H1 (cell line): ENCODE results near the gene TMOD4. TPM values are rescaled to one million over a fixed set of nuclear protein-coding genes. Genes with fewer than 3 reads are reported as not detected.

Experiments used
- CTCF ChIA-PET: fragments of 300-600 bp; sonication (Branson Sonifier 250); formaldehyde crosslinking; loops from one replicate; lab custom pipeline; 2021; ENCODE audit not compliant: partially characterized antibody; lab: Charles Lee
- POLR2A ChIA-PET: fragments of 300-600 bp; sonication (Branson Sonifier 250); formaldehyde crosslinking; loops from one replicate; lab custom pipeline; 2021; ENCODE audit warnings: inconsistent platforms; ENCODE audit not compliant: partially characterized antibody; lab: Charles Lee
- DNase-seq, 2 experiments: peaks; one replicate each; pipeline versions ENCODE4 v3.0.0 to v3.0.0-alpha.2; 2010 to 2022; ENCODE audit warnings: low spot score in 2 of 2, low read depth in 1 of 2, mixed read lengths in 1 of 2
- FAIRE-seq: peaks from 2 replicates; lab custom pipeline; 2011; peaks lifted over from hg19 to GRCh38; lab: Jason Lieb, UNC
- H2AFZ ChIP-seq: 2 replicates; pipeline ENCODE4 v1.8.1; 2012; ENCODE audit warnings: low read length, inconsistent platforms
- H2AK5ac ChIP-seq: 2 replicates; pipeline ENCODE4 v1.6.1; 2013; ENCODE audit warnings: low read depth, low read length
- H2BK120ac ChIP-seq: replicated peaks from 2 replicates; pipeline ENCODE3; 2013; ENCODE audit warnings: low read depth, low read length, inconsistent platforms
- H2BK12ac ChIP-seq: 2 replicates; pipeline ENCODE4 v1.6.1; 2013; ENCODE audit warnings: low read depth, low read length
- H2BK15ac ChIP-seq: 2 replicates; pipeline ENCODE4 v1.6.1; 2013; ENCODE audit warnings: low read length
- H2BK20ac ChIP-seq: 2 replicates; pipeline ENCODE4 v1.6.1; 2013; ENCODE audit warnings: low read length
- H2BK5ac ChIP-seq: 2 replicates; pipeline ENCODE4 v1.6.1; 2013; ENCODE audit warnings: low read depth, low read length
- H3K14ac ChIP-seq: 2 replicates; pipeline ENCODE4 v1.6.1; 2013; ENCODE audit warnings: inconsistent platforms; ENCODE audit not compliant: insufficient read length
- H3K18ac ChIP-seq: 2 replicates; pipeline ENCODE4 v1.6.1; 2013; ENCODE audit warnings: low read length; ENCODE audit errors: extremely low read depth
- H3K23ac ChIP-seq: 2 replicates; pipeline ENCODE4 v1.6.1; 2013; ENCODE audit warnings: inconsistent platforms; ENCODE audit not compliant: insufficient read length
- H3K23me2 ChIP-seq: 2 replicates; pipeline ENCODE4 v1.6.1; 2013; ENCODE audit warnings: low read depth, low read length
- H3K27ac ChIP-seq: 2 replicates; pipeline ENCODE4 v1.6.1; 2011; ENCODE audit warnings: low read depth, low read length, inconsistent platforms
- H3K27me3 ChIP-seq, 4 experiments: replicated peaks in 1 of 4; 1 replicate in 1 of 4; 2 replicates in 3 of 4; pipeline versions ENCODE4 v1.6.1 to v1.8.1; 2011 to 2013; ENCODE audit warnings: low read length in 3 of 4, mild to moderate bottlenecking in 3 of 4, inconsistent platforms in 2 of 4, mixed read lengths in 2 of 4, moderate library complexity in 1 of 4; ENCODE audit not compliant: control insufficient read depth in 3 of 4, insufficient read depth in 3 of 4; ENCODE audit errors: extremely low read depth in 1 of 4
- H3K36me3 ChIP-seq, 4 experiments: 2 replicates each; pipeline versions ENCODE4 v1.6.1 to v1.8.1; 2011 to 2013; ENCODE audit warnings: mild to moderate bottlenecking in 4 of 4, low read length in 3 of 4, moderate library complexity in 2 of 4, control low read depth in 1 of 4, inconsistent platforms in 1 of 4; ENCODE audit not compliant: insufficient read depth in 4 of 4, control insufficient read depth in 2 of 4
- H3K4ac ChIP-seq: replicated peaks from 2 replicates; pipeline ENCODE3; 2013; ENCODE audit warnings: low read length, low read depth, mixed read lengths, inconsistent platforms; ENCODE audit not compliant: insufficient read length
- H3K4me1 ChIP-seq, 4 experiments: replicated peaks in 1 of 4; 1 replicate in 1 of 4; 2 replicates in 3 of 4; pipeline versions ENCODE4 v1.6.1 to v1.8.1; 2011 to 2013; ENCODE audit warnings: low read length in 3 of 4, inconsistent platforms in 2 of 4, mixed read lengths in 1 of 4; ENCODE audit not compliant: insufficient read depth in 4 of 4, control insufficient read depth in 3 of 4
- H3K4me2 ChIP-seq, 2 experiments: 2 replicates each; pipeline versions ENCODE4 v1.6.1 to v1.8.1; 2011 to 2013; ENCODE audit warnings: low read depth in 2 of 2, low read length in 2 of 2, control low read depth in 1 of 2, inconsistent platforms in 1 of 2, mild to moderate bottlenecking in 1 of 2; ENCODE audit not compliant: insufficient read depth in 1 of 2
- H3K4me3 ChIP-seq, 4 experiments: fragments of 200-600, 300-600 bp in 1 of 4; sonication (generic), shearing (Covaris generic), sonication (Bioruptor Twin) in 1 of 4; 2 replicates each; pipeline versions ENCODE4 v1.5.1 to v1.8.1; 2011 to 2016; ENCODE audit warnings: low read length in 4 of 4, low read depth in 3 of 4, control low read depth in 2 of 4, inconsistent platforms in 2 of 4, mild to moderate bottlenecking in 2 of 4, mixed read lengths in 1 of 4, moderate library complexity in 1 of 4; ENCODE audit not compliant: insufficient read depth in 2 of 4; ENCODE audit errors: extremely low read depth in 1 of 4
- H3K56ac ChIP-seq: replicated peaks from 2 replicates; pipeline ENCODE3; 2013; ENCODE audit warnings: low read depth, mild to moderate bottlenecking, mixed read lengths, low read length, inconsistent platforms; ENCODE audit not compliant: insufficient read length
- H3K79me1 ChIP-seq: 2 replicates; pipeline ENCODE4 v1.6.1; 2013; ENCODE audit warnings: low read depth, low read length, control low read depth
- H3K79me2 ChIP-seq, 2 experiments: 2 replicates each; pipeline versions ENCODE4 v1.6.1 to v1.8.1; 2012 to 2013; ENCODE audit warnings: low read length in 2 of 2, mild to moderate bottlenecking in 2 of 2, inconsistent platforms in 1 of 2; ENCODE audit not compliant: insufficient read depth in 2 of 2, control insufficient read depth in 1 of 2
- H3K9ac ChIP-seq, 4 experiments: replicated peaks in 1 of 4; 1 replicate in 1 of 4; 2 replicates in 3 of 4; pipeline versions ENCODE4 v1.6.1 to v1.8.1; 2011 to 2013; ENCODE audit warnings: low read depth in 3 of 4, low read length in 3 of 4, control low read depth in 2 of 4, mild to moderate bottlenecking in 2 of 4, moderate library complexity in 2 of 4, inconsistent platforms in 1 of 4; ENCODE audit errors: extremely low read depth in 1 of 4
- H3K9me3 ChIP-seq, 2 experiments: 2 replicates each; pipeline versions ENCODE4 v1.6.1 to v1.8.1; 2012 to 2013; ENCODE audit warnings: mild to moderate bottlenecking in 2 of 2, moderate library complexity in 2 of 2, control low read depth in 1 of 2, inconsistent platforms in 1 of 2, low read depth in 1 of 2, low read length in 1 of 2, mixed read lengths in 1 of 2; ENCODE audit not compliant: insufficient read depth in 2 of 2
- H4K20me1 ChIP-seq, 2 experiments: replicated peaks in 1 of 2; 2 replicates each; pipeline versions ENCODE3 to v1.8.1; 2011 to 2013; ENCODE audit warnings: inconsistent platforms in 2 of 2, low read length in 2 of 2, mild to moderate bottlenecking in 1 of 2; ENCODE audit not compliant: insufficient read depth in 2 of 2, control insufficient read depth in 1 of 2
- H4K5ac ChIP-seq: 2 replicates; pipeline ENCODE4 v1.6.1; 2013; ENCODE audit warnings: low read length, low read depth, mixed read lengths, inconsistent platforms; ENCODE audit not compliant: insufficient read length
- H4K8ac ChIP-seq: 2 replicates; pipeline ENCODE4 v1.8.0; 2013; ENCODE audit warnings: mild to moderate bottlenecking, moderate library complexity, low read length, inconsistent platforms; ENCODE audit not compliant: insufficient read depth; ENCODE audit errors: extremely low read depth
- H4K91ac ChIP-seq: replicated peaks from 2 replicates; pipeline ENCODE3; 2013; ENCODE audit warnings: low read length, mixed read lengths, inconsistent platforms; ENCODE audit not compliant: insufficient read length
- CTCF ChIP-seq, 3 experiments: IDR thresholded peaks; 1 replicate in 2 of 3; 2 replicates in 1 of 3; pipeline versions ENCODE4 v1.5.1 to v1.6.1; 2011; ENCODE audit warnings: low read length in 3 of 3, mild to moderate bottlenecking in 3 of 3, inconsistent platforms in 2 of 3, low read depth in 1 of 3, moderate library complexity in 1 of 3; ENCODE audit not compliant: insufficient read depth in 1 of 3; ENCODE audit errors: control extremely low read depth in 1 of 3
- RXRA ChIP-seq: IDR thresholded peaks from 2 replicates; pipeline ENCODE4 v1.6.1; 2011; ENCODE audit warnings: low read depth, mild to moderate bottlenecking, low read length, moderate library complexity; ENCODE audit not compliant: insufficient read depth
- SIN3A ChIP-seq, 2 experiments: IDR thresholded peaks in 1 of 2; conservative IDR thresholded peaks in 1 of 2; 2 replicates each; pipeline ENCODE4 v1.6.1; 2011 to 2012; ENCODE audit warnings: low read length in 2 of 2, improper control_type of control experiment in 1 of 2, low read depth in 1 of 2, mild to moderate bottlenecking in 1 of 2
- SP1 ChIP-seq: IDR thresholded peaks from 2 replicates; pipeline ENCODE4 v1.6.1; 2011; ENCODE audit warnings: low read depth, low read length
- TBP ChIP-seq: IDR thresholded peaks from 2 replicates; pipeline ENCODE4 v1.6.1; 2011; ENCODE audit warnings: low read depth, low read length, improper control_type of control experiment
- YY1 ChIP-seq: IDR thresholded peaks from 2 replicates; pipeline ENCODE4 v1.6.1; 2011; ENCODE audit warnings: low read depth, mild to moderate bottlenecking, low read length
- WGBS, 2 experiments: shearing (Covaris generic) in 1 of 2; methylation state at CpG; one replicate each; pipeline versions ENCODE4 v1.1.6 to v1.1.7; 2013 to 2015; ENCODE audit warnings: low lambda C conversion rate in 2 of 2, mixed read lengths in 2 of 2, inconsistent platforms in 1 of 2, low coverage in 1 of 2, missing lambda C conversion rate in 1 of 2; ENCODE audit not compliant: insufficient replicate concordance in 2 of 2, insufficient coverage in 1 of 2, insufficient read length in 1 of 2; ENCODE audit errors: extremely low coverage in 1 of 2, missing lambda C conversion rate in 1 of 2; 5-methylcytosine and 5-hydroxymethylcytosine counted together
- polyA plus RNA-seq, 7 experiments: library from polyadenylated mRNA; depleted of rRNA in 3 of 7; stranded (reverse) in 5 of 7; unstranded in 2 of 7; fragments of >200 nt in 5 of 7; fragments of 200-250 nt in 2 of 7; gene quantifications; 1 replicate in 5 of 7; 2 replicates in 1 of 7; 4 replicates in 1 of 7; pipeline versions ENCODE4 v1.2.1 to v1.2.3, GENCODE V29; 2011 to 2013; ENCODE audit warnings: missing spikeins in 2 of 7, mixed read lengths in 2 of 7
- total RNA-seq: library from RNA; stranded (reverse); fragmentation: NEBNext Ultra II Directional; extraction: Animal tissue kit (Norgen Biotek cat#: 25700); gene quantifications from 2 replicates; pipeline ENCODE4 v1.2.1, GENCODE V29; 2021

Gene TMOD4
- total and polyA plus RNA-seq, 2 of the 8 experiments (the other 6 are each of a cell fraction or from before 2014, with no cell fraction given) = 0.42 TPM; not detected in 1

GRCh38 chr1:151165281-151165737 is 10.5 kb downstream of the TMOD4 start:
- Histone ChIP-seq H3K4me1 (peaks cover 5 to 10% (median 5%) of the 10 kb centered on the region in 4 experiments), H3K14ac (no peak overlapping the region), H2BK120ac (no peak overlapping the region), H2AFZ (peak overlapping the region; percentile 93), H4K91ac (no peak overlapping the region), H3K4ac (no peak overlapping the region), H3K56ac (no peak overlapping the region), H3K79me2 (peaks cover 0 to 12% of the 10 kb centered on the region in 2 experiments; a peak in 2 of 4 replicates), H4K5ac (peak overlapping the region; percentile 22), H3K23ac (no peak overlapping the region), H2BK12ac (peak overlapping the region; percentile 20; the same call in 1 of the 2 replicates), H3K9me3 (no peaks in the 10 kb centered on the region), H3K27me3 (no peaks in the 10 kb centered on the region), H2AK5ac (no peak overlapping the region), H3K36me3 (peaks cover 0 to 18% (median 8%) of the 10 kb centered on the region in 4 experiments; a peak in 5 of 8 replicates), H2BK20ac (0 out of 2 replicates have a peak overlapping the region, but pooled peaks have one; percentile 15), H3K4me3 (peak overlapping the region; percentile 80 to 99 (median 95)), H2BK15ac (no peak overlapping the region), H2BK5ac (peak overlapping the region; percentile 85), H3K27ac (peak overlapping the region; percentile 42; the same call in 1 of the 2 replicates), H4K8ac (no peak overlapping the region), H3K18ac (peak overlapping the region; percentile 89; the same call in 1 of the 2 replicates), H3K23me2 (peaks cover 17% of the 10 kb centered on the region), H4K20me1 (no peaks in the 10 kb centered on the region), H3K4me2 (peak overlapping the region; percentile 74 to 89), H3K79me1 (0 out of 2 replicates have a peak, but pooled peaks cover 3% of the 10 kb centered on the region), H3K9ac (peak overlapping the region in 3 of 4 experiments; percentile 49 to 89 (median 50); a peak in 6 of 7 replicates)
- peak; percentile 19 for FAIRE-seq
- 0 out of 2 replicates have a peak, but pooled peaks have one; percentile 57 for TF ChIP-seq RXRA
- TF ChIP-seq TBP = 0 out of 2 replicates have a peak, but pooled peaks have one; percentile 10
- TF ChIP-seq YY1 = no peak
- peak in 1 of 2 experiments; percentile 32; a peak in 1 of 4 replicates for TF ChIP-seq SIN3A (conservative IDR thresholded peaks at IDR 0.05 in 1 of 2, IDR thresholded peaks at IDR 0.05 in 1 of 2; ENCODE audit: low read depth in 1 of 2, low read length in 2 of 2)
- TF ChIP-seq CTCF (IDR thresholded peaks at IDR 0.05; ENCODE audit: control extremely low read depth in 1 of 3, insufficient read depth in 1 of 3, low read depth in 1 of 3, low read length in 3 of 3) = no peak
- TF ChIP-seq SP1 = peak; percentile 50; the same call in 1 of the 2 replicates
- ChIA-PET CTCF (interaction anchor here (1.0 to 2.7 kb wide), 6 partner anchors 10 to 118 kb away, joined by 3 to 11 read pairs (median 4); partner anchors contain the start of genes C1orf56, MLLT11 and VPS72), POLR2A (interaction anchor here (0.7 to 2.4 kb wide), 14 partner anchors 9 to 197 kb away, joined by 3 to 13 read pairs (median 4); partner anchors contain the start of genes PSMD4, SEMA6C and TNFAIP8L2)
- DNase-seq = peak in 1 of 2 experiments; percentile 66
- WGBS, 2 experiments = 8% methylated on average over 14 of the region's 15 CpGs; no CpG with 5 or more reads in 1 of the 2 experiments
